Measurements from ENCODE around the gene CADM2. TPM values are rescaled to one million over a fixed set of nuclear protein-coding genes. Genes with fewer than 3 reads are reported as not detected.

Gene CADM2
- total RNA-seq, 1 experiment from 2014 or later = not detected

- DNase-seq (ENCODE audit: low read depth) = no peak
Measured at GRCh38 chr3:85321892-85322291, 363.1 kb downstream of the CADM2 start.

- no peak for DNase-seq (ENCODE audit: low read depth)
Measured at GRCh38 chr3:85330071-85330470, 371.3 kb downstream of the CADM2 start.

- no peak for DNase-seq (ENCODE audit: low read depth)
Measured at GRCh38 chr3:85337895-85338294, 379.1 kb downstream of the CADM2 start.

- DNase-seq (ENCODE audit: low read depth) = no peak
Measured at GRCh38 chr3:85342915-85343314, 384.1 kb downstream of the CADM2 start.

GRCh38 chr3:85355572-85355971 lies 396.8 kb downstream of the CADM2 start:
- DNase-seq (ENCODE audit: low read depth) = no peak

- DNase-seq (ENCODE audit: low read depth) = peak; percentile 1
Measured at GRCh38 chr3:85360742-85361387, 402.1 kb downstream of the CADM2 start.

- no peak for DNase-seq (ENCODE audit: low read depth)
Measured at GRCh38 chr3:85364296-85364909, 405.6 kb downstream of the CADM2 start.

- DNase-seq (ENCODE audit: low read depth) = no peak
Measured at GRCh38 chr3:85370341-85370740, 411.6 kb downstream of the CADM2 start.

- DNase-seq (ENCODE audit: low read depth) = no peak
Measured at GRCh38 chr3:85376131-85376530, 417.3 kb downstream of the CADM2 start.

- DNase-seq (ENCODE audit: low read depth) = no peak
Measured at GRCh38 chr3:85377115-85377514, 418.3 kb downstream of the CADM2 start.

- no peak for DNase-seq (ENCODE audit: low read depth)
Measured at GRCh38 chr3:85384372-85384771, 425.6 kb downstream of the CADM2 start.

- DNase-seq (ENCODE audit: low read depth) = no peak
Measured at GRCh38 chr3:85387913-85388505, 429.2 kb downstream of the CADM2 start.

GRCh38 chr3:85394424-85394823 lies 435.6 kb downstream of the CADM2 start:
- DNase-seq (ENCODE audit: low read depth) = no peak

- DNase-seq (ENCODE audit: low read depth) = no peak
Measured at GRCh38 chr3:85397434-85397833, 438.6 kb downstream of the CADM2 start.

GRCh38 chr3:85426121-85426520 lies 467.3 kb downstream of the CADM2 start:
- DNase-seq (ENCODE audit: low read depth) = no peak

- DNase-seq (ENCODE audit: low read depth) = no peak
Measured at GRCh38 chr3:85427467-85427866, 468.7 kb downstream of the CADM2 start.

GRCh38 chr3:85432081-85432480 lies 473.3 kb downstream of the CADM2 start:
- DNase-seq (ENCODE audit: low read depth) = no peak

- no peak for DNase-seq (ENCODE audit: low read depth)
Measured at GRCh38 chr3:85433319-85433718, 474.5 kb downstream of the CADM2 start.

- no peak for DNase-seq (ENCODE audit: low read depth)
Measured at GRCh38 chr3:85455561-85456200, 496.9 kb downstream of the CADM2 start.

- no peak for DNase-seq (ENCODE audit: low read depth)
Measured at GRCh38 chr3:85474241-85474640, 515.5 kb downstream of the CADM2 start.

GRCh38 chr3:85475346-85475745 lies 516.6 kb downstream of the CADM2 start:
- no peak for DNase-seq (ENCODE audit: low read depth)

- no peak for DNase-seq (ENCODE audit: low read depth)
Measured at GRCh38 chr3:85476891-85477495, 518.2 kb downstream of the CADM2 start.

All from M059J (cell line).